ENCODE measurements around the gene METRN.

DNA sequence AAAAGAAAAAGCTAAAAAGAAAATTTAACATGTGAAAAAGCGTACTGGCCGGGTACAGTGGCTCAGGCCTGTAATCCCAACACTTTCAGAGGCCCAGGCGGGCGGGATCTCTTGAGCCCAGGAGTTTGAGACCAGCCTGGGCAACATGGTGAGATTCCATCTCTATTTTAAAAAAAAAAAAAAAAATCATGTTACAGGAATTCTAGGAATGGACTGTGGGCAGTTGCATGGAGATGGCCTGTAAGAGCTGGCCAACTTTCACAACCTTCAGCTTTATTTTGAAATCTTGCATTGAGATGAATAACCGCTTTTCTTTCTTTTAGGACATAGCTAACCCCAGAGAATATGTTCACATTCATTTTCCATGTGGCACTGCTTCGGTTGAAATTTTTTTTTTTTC, 34.1 kb downstream of the METRN start:
- no peak for TF ChIP-seq EZH2 (IDR thresholded peaks at IDR 0.05; ENCODE audit: borderline replicate concordance, insufficient read depth, low read depth, low read length, poor library complexity, severe bottlenecking)
- TF ChIP-seq, protein P1, sequence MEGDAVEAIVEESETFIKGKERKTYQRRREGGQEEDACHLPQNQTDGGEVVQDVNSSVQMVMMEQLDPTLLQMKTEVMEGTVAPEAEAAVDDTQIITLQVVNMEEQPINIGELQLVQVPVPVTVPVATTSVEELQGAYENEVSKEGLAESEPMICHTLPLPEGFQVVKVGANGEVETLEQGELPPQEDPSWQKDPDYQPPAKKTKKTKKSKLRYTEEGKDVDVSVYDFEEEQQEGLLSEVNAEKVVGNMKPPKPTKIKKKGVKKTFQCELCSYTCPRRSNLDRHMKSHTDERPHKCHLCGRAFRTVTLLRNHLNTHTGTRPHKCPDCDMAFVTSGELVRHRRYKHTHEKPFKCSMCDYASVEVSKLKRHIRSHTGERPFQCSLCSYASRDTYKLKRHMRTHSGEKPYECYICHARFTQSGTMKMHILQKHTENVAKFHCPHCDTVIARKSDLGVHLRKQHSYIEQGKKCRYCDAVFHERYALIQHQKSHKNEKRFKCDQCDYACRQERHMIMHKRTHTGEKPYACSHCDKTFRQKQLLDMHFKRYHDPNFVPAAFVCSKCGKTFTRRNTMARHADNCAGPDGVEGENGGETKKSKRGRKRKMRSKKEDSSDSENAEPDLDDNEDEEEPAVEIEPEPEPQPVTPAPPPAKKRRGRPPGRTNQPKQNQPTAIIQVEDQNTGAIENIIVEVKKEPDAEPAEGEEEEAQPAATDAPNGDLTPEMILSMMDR (IDR thresholded peaks at IDR 0.05), result no peak
